ENCODE measurements around the gene ZSWIM3. TPM values are rescaled to one million over a fixed set of nuclear protein-coding genes. Genes with fewer than 3 reads are reported as not detected.
"Not testable (repeated sequence)": the region's sequence is repeated elsewhere in the genome, so short reads cannot be mapped to it uniquely, and the experiment has no call there.

Gene ZSWIM3
- total and polyA plus RNA-seq, 2 donors, result 4.4 to 8.0 TPM

GRCh38 chr20:45863543-45864470 is 6.4 kb downstream of the ZSWIM3 start:
- DNase-seq (ENCODE audit: low read depth in 6 of 9, low spot score in 9 of 9), result no peak
- H3K4me3 ChIP-seq (ENCODE audit: low read length in 2 of 2), result no peak overlapping the region
- WGBS, result 98% methylated on average over 7 of the region's 7 CpGs
- no peak overlapping the region for H3K27ac ChIP-seq (ENCODE audit: low read depth in 1 of 2, low read length in 1 of 2)
- H3K36me3 ChIP-seq (ENCODE audit: control insufficient read depth in 2 of 2, insufficient read depth in 2 of 2, low read length in 1 of 2), result no peaks in the 10 kb centered on the region
- H3K27me3 ChIP-seq (ENCODE audit: control insufficient read depth in 2 of 2, insufficient read depth in 1 of 2, low read length in 1 of 2), result no peaks in the 10 kb centered on the region
- no peaks in the 10 kb centered on the region for H3K9me3 ChIP-seq (ENCODE audit: control insufficient read depth in 2 of 2, insufficient read depth in 1 of 2, low read length in 1 of 2)
- peaks cover 0 to 2% of the 10 kb centered on the region in 2 donors for H3K4me1 ChIP-seq (ENCODE audit: control insufficient read depth in 2 of 2, insufficient read depth in 2 of 2, low read length in 2 of 2)

GRCh38 chr20:45866454-45866853 is 9.0 kb downstream of the ZSWIM3 start:
- no peaks in the 10 kb centered on the region for H3K4me1 ChIP-seq (ENCODE audit: control insufficient read depth in 2 of 2, insufficient read depth in 2 of 2, low read length in 2 of 2)
- WGBS, result over 99% methylated on average over 5 of the region's 5 CpGs
- H3K4me3 ChIP-seq (ENCODE audit: low read length in 2 of 2), result no peak overlapping the region
- no peaks in the 10 kb centered on the region for H3K36me3 ChIP-seq (ENCODE audit: control insufficient read depth in 2 of 2, insufficient read depth in 2 of 2, low read length in 1 of 2)
- no peak for DNase-seq (ENCODE audit: low read depth in 6 of 9, low spot score in 9 of 9)
- no peaks in the 10 kb centered on the region for H3K27me3 ChIP-seq (ENCODE audit: control insufficient read depth in 2 of 2, insufficient read depth in 1 of 2, low read length in 1 of 2)
- no peaks in the 10 kb centered on the region for H3K9me3 ChIP-seq (ENCODE audit: control insufficient read depth in 2 of 2, insufficient read depth in 1 of 2, low read length in 1 of 2)
- no peak overlapping the region for H3K27ac ChIP-seq (ENCODE audit: low read depth in 1 of 2, low read length in 1 of 2)

GRCh38 chr20:45867136-45867818 is 9.9 kb downstream of the ZSWIM3 start:
- no peaks in the 10 kb centered on the region for H3K36me3 ChIP-seq (ENCODE audit: control insufficient read depth in 2 of 2, insufficient read depth in 2 of 2, low read length in 1 of 2)
- H3K4me3 ChIP-seq (ENCODE audit: low read length in 2 of 2), result no peak overlapping the region
- DNase-seq (ENCODE audit: low read depth in 6 of 9, low spot score in 9 of 9), result no peak
- no peak overlapping the region for H3K27ac ChIP-seq (ENCODE audit: low read depth in 1 of 2, low read length in 1 of 2)
- no peaks in the 10 kb centered on the region for H3K4me1 ChIP-seq (ENCODE audit: control insufficient read depth in 2 of 2, insufficient read depth in 2 of 2, low read length in 2 of 2)
- no peaks in the 10 kb centered on the region for H3K27me3 ChIP-seq (ENCODE audit: control insufficient read depth in 2 of 2, insufficient read depth in 1 of 2, low read length in 1 of 2)
- WGBS, result 97% methylated on average over 6 of the region's 6 CpGs
- H3K9me3 ChIP-seq (ENCODE audit: control insufficient read depth in 2 of 2, insufficient read depth in 1 of 2, low read length in 1 of 2), result no peaks in the 10 kb centered on the region

GRCh38 chr20:45867819-45868176 is 10.4 kb downstream of the ZSWIM3 start:
- Histone ChIP-seq H3K4me1 (ENCODE audit: control insufficient read depth in 2 of 2, insufficient read depth in 2 of 2, low read length in 2 of 2) (no peaks in the 10 kb centered on the region), H3K27ac (ENCODE audit: low read depth in 1 of 2, low read length in 1 of 2) (no peak overlapping the region), H3K36me3 (ENCODE audit: control insufficient read depth in 2 of 2, insufficient read depth in 2 of 2, low read length in 1 of 2) (no peaks in the 10 kb centered on the region), H3K9me3 (ENCODE audit: control insufficient read depth in 2 of 2, insufficient read depth in 1 of 2, low read length in 1 of 2) (no peaks in the 10 kb centered on the region), H3K4me3 (ENCODE audit: low read length in 2 of 2) (no peak overlapping the region), H3K27me3 (ENCODE audit: control insufficient read depth in 2 of 2, insufficient read depth in 1 of 2, low read length in 1 of 2) (no peaks in the 10 kb centered on the region)
- no peak for DNase-seq (ENCODE audit: low read depth in 6 of 9, low spot score in 9 of 9)

GRCh38 chr20:45872626-45873025 is 15.2 kb downstream of the ZSWIM3 start:
- Histone ChIP-seq H3K27ac (ENCODE audit: low read depth in 1 of 2, low read length in 1 of 2) (no peak overlapping the region), H3K9me3 (ENCODE audit: control insufficient read depth in 2 of 2, insufficient read depth in 1 of 2, low read length in 1 of 2) (no peaks in the 10 kb centered on the region), H3K36me3 (ENCODE audit: control insufficient read depth in 2 of 2, insufficient read depth in 2 of 2, low read length in 1 of 2) (peaks cover 10 to 11% of the 10 kb centered on the region in 2 donors), H3K27me3 (ENCODE audit: control insufficient read depth in 2 of 2, insufficient read depth in 1 of 2, low read length in 1 of 2) (no peaks in the 10 kb centered on the region), H3K4me1 (ENCODE audit: control insufficient read depth in 2 of 2, insufficient read depth in 2 of 2, low read length in 2 of 2) (no peaks in the 10 kb centered on the region), H3K4me3 (ENCODE audit: low read length in 2 of 2) (no peak overlapping the region)
- 97% methylated on average over 4 of the region's 4 CpGs for WGBS
- no peak for DNase-seq (ENCODE audit: low read depth in 6 of 9, low spot score in 9 of 9)

- no peak for DNase-seq (ENCODE audit: low read depth in 6 of 9, low spot score in 9 of 9)
- H3K27ac ChIP-seq (ENCODE audit: low read depth in 1 of 2, low read length in 1 of 2), result no peak overlapping the region
- WGBS, result 96% methylated on average over 1 of the region's 1 CpG
- no peak overlapping the region for H3K4me3 ChIP-seq (ENCODE audit: low read length in 2 of 2)
- H3K4me1 ChIP-seq (ENCODE audit: control insufficient read depth in 2 of 2, insufficient read depth in 2 of 2, low read length in 2 of 2), result no peaks in the 10 kb centered on the region
- peaks cover 18 to 20% of the 10 kb centered on the region in 2 donors for H3K36me3 ChIP-seq (ENCODE audit: control insufficient read depth in 2 of 2, insufficient read depth in 2 of 2, low read length in 1 of 2)
- H3K27me3 ChIP-seq (ENCODE audit: control insufficient read depth in 2 of 2, insufficient read depth in 1 of 2, low read length in 1 of 2), result no peaks in the 10 kb centered on the region
- no peaks in the 10 kb centered on the region for H3K9me3 ChIP-seq (ENCODE audit: control insufficient read depth in 2 of 2, insufficient read depth in 1 of 2, low read length in 1 of 2)
These were observed 16.1 kb downstream of the ZSWIM3 start for GRCh38 chr20:45873409-45874103.

- H3K27me3 ChIP-seq (ENCODE audit: control insufficient read depth in 2 of 2, insufficient read depth in 1 of 2, low read length in 1 of 2); DNase-seq (ENCODE audit: low read depth in 6 of 9, low spot score in 9 of 9); H3K9me3 ChIP-seq (ENCODE audit: control insufficient read depth in 2 of 2, insufficient read depth in 1 of 2, low read length in 1 of 2); H3K4me1 ChIP-seq (ENCODE audit: control insufficient read depth in 2 of 2, insufficient read depth in 2 of 2, low read length in 2 of 2); H3K4me3 ChIP-seq (ENCODE audit: low read length in 2 of 2); H3K27ac ChIP-seq (ENCODE audit: low read depth in 1 of 2, low read length in 1 of 2): not testable (repeated sequence)
- WGBS, result 98% methylated on average over 10 of the region's 10 CpGs
- peaks cover 20 to 25% of the 10 kb centered on the region in 2 donors for H3K36me3 ChIP-seq (ENCODE audit: control insufficient read depth in 2 of 2, insufficient read depth in 2 of 2, low read length in 1 of 2)
These were observed 16.7 kb downstream of the ZSWIM3 start for GRCh38 chr20:45874104-45874481.

GRCh38 chr20:45874576-45874975 is 17.2 kb downstream of the ZSWIM3 start:
- no peaks in the 10 kb centered on the region for H3K27me3 ChIP-seq (ENCODE audit: control insufficient read depth in 2 of 2, insufficient read depth in 1 of 2, low read length in 1 of 2)
- WGBS, result 93% methylated on average over 4 of the region's 4 CpGs
- no peaks in the 10 kb centered on the region for H3K4me1 ChIP-seq (ENCODE audit: control insufficient read depth in 2 of 2, insufficient read depth in 2 of 2, low read length in 2 of 2)
- no peaks in the 10 kb centered on the region for H3K9me3 ChIP-seq (ENCODE audit: control insufficient read depth in 2 of 2, insufficient read depth in 1 of 2, low read length in 1 of 2)
- no peak for DNase-seq (ENCODE audit: low read depth in 6 of 9, low spot score in 9 of 9)
- H3K27ac ChIP-seq (ENCODE audit: low read depth in 1 of 2, low read length in 1 of 2), result no peak overlapping the region
- no peak overlapping the region for H3K4me3 ChIP-seq (ENCODE audit: low read length in 2 of 2)
- peaks cover 20 to 26% of the 10 kb centered on the region in 2 donors for H3K36me3 ChIP-seq (ENCODE audit: control insufficient read depth in 2 of 2, insufficient read depth in 2 of 2, low read length in 1 of 2)

All from thymus (tissue), 11 donors.